GM12873 (cell line): ENCODE measurements around the gene PRSS22.

ENCODE experiments used
- TF ChIP-seq, protein P1 (sequence below): IDR thresholded peaks from 2 replicates; pipeline ENCODE4 v1.5.1; 2012; ENCODE audit warnings: low read depth, mild to moderate bottlenecking, moderate library complexity, low read length, control low read depth; ENCODE audit not compliant: insufficient read depth; ENCODE audit errors: missing control alignments

PRSS22 gene, protein sequence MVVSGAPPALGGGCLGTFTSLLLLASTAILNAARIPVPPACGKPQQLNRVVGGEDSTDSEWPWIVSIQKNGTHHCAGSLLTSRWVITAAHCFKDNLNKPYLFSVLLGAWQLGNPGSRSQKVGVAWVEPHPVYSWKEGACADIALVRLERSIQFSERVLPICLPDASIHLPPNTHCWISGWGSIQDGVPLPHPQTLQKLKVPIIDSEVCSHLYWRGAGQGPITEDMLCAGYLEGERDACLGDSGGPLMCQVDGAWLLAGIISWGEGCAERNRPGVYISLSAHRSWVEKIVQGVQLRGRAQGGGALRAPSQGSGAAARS

DNA sequence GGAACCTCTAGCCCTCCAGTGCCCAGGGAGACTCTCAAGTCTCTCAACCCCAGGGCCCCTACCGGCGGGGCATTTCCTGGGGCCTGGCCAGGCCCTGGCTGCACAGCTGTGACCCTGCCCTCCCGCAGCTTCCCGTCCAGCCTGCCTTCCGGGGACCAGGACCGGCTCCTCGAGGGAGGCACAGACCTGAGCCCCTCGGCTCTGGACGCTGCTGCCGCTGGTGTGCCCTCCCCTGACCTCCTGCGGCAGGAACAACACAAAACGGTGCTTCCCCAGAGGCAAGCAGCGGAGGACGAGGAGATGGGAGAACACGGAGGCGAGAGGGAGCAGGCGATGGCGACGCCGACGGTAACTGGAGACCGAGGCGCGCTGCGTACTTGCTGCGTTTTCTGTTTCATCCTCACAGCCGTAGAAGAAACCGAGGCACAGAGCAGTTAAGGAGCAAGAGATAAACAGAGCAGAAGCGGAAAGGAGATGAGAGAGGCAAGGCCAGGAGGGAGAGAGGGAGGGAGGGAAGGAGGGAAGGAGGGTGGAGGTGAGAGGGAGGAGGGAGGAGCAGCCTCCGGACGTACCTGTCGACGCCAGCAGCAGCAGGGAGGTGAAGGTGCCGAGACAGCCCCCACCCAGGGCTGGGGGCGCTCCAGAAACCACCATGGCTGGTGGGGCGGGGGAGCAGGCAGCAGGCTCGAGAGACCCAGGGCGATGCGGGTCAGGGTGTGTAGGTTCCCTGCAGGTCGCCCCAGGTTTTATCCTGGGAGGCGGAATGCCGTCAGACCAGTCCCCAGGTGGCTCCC, at the start of gene PRSS22:
PRSS22 (minus strand) TSS at position 720 of the 794 bp plus-strand sequence; CDS start at position 654, 66 bp downstream.
- TF ChIP-seq, protein P1, sequence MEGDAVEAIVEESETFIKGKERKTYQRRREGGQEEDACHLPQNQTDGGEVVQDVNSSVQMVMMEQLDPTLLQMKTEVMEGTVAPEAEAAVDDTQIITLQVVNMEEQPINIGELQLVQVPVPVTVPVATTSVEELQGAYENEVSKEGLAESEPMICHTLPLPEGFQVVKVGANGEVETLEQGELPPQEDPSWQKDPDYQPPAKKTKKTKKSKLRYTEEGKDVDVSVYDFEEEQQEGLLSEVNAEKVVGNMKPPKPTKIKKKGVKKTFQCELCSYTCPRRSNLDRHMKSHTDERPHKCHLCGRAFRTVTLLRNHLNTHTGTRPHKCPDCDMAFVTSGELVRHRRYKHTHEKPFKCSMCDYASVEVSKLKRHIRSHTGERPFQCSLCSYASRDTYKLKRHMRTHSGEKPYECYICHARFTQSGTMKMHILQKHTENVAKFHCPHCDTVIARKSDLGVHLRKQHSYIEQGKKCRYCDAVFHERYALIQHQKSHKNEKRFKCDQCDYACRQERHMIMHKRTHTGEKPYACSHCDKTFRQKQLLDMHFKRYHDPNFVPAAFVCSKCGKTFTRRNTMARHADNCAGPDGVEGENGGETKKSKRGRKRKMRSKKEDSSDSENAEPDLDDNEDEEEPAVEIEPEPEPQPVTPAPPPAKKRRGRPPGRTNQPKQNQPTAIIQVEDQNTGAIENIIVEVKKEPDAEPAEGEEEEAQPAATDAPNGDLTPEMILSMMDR = no peak

DNA sequence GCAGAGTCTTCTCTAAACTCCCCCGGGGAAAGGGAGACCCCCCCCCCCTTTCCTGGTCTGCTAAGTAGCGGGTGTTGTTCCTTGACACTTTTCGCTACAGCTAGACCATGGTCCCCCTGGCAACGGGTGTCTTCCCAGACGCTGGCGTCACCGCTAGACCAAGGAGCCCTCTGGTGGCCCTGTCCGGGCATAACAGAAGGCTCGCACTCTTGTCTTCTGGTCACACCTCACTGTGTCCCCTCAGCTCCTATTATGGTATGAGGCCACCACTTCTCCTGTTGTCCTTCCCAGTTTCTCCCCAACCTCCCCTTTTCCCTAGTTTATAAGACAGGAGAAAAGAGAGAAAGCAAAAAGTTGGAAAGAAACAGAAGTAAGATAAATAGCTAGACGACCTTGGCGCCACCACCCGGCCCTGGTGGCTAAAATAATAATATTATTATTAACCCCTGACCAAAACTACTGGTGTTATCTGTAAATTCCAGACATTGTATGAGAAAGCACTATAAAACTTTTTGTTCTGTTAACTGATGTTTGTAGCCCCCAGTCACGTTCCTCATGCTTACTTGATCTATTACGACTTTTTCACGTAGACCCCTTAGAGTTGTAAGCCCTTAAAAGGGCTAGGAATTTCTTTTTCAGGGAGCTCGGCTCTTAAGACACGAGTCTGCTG, 49.2 kb upstream of the PRSS22 start:
- TF ChIP-seq, protein P1 = peak; percentile 49

DNA sequence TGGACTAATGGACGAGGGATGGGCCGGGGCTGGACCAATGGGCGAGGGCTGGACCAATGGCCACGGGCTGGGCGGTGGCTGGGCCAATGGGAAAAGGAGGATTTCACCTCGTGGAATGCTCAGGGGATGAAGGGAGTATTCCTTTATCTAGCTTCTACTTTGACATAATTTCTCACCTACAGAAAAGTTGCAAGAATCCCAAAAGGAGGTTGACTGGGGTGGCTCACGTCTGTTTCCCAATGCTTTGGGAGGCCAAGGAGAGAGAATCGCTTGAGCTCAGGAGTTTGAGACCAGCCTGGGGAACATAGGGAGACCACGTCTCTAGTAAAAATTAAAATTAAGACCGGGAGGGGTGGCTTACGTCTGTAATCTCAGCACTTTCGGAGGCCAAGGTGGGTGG, 48.0 kb upstream of the PRSS22 start:
- TF ChIP-seq, protein P1 = no peak

DNA sequence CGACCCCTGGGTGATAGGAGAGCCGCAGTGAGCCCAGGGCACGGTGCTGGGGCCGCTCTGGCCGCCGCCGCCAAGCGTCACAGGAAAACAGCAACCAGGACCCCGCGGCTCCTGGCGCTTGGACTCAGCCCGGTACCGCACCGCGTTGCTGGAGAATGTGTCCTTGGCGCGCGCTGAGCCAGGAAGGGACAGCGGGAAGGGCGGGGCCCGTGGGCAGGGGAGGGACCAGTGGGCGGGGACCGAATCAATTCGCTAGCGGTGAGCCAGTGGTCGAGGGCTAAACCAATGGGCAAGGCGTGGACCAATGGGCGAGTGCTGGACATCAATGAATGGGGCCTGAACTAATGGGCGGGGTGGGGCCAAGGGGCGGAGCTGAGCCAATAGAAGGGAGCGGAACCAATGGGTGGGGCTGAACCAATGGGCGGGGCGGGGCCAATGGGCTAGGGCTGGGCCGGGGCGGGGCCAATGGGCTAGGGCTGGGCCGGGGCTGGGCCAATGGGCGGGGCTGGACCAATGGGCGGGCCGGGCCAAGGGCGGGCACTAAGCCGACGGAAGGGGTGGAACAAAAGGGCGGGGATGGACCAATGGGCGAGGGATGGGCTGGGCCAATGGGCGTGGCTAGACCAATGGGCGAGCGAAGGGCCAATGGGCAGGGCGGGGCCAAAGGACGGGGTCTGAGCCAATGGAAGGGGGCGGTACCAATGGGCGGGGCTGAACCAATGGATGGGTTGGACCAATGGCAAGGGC, 47.4 kb upstream of the PRSS22 start:
- TF ChIP-seq, protein P1 = no peak

DNA sequence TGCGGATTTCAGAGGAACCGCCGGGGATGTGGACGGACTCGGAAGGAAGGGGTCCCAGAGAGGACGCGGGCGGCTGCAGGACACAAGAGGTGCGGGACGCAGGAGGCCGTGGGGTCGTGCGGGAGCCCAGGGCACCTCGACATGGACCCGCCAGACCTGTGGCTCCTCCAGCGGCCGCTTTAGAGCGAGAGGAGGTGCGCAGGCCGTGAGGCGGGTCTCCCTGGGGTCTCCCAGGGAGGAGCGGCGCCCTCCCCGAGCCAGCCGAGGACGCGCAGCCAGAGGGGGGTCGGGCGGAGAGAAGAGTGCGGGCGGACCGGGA, 46.9 kb upstream of the PRSS22 start:
- TF ChIP-seq, protein P1 = no peak

DNA sequence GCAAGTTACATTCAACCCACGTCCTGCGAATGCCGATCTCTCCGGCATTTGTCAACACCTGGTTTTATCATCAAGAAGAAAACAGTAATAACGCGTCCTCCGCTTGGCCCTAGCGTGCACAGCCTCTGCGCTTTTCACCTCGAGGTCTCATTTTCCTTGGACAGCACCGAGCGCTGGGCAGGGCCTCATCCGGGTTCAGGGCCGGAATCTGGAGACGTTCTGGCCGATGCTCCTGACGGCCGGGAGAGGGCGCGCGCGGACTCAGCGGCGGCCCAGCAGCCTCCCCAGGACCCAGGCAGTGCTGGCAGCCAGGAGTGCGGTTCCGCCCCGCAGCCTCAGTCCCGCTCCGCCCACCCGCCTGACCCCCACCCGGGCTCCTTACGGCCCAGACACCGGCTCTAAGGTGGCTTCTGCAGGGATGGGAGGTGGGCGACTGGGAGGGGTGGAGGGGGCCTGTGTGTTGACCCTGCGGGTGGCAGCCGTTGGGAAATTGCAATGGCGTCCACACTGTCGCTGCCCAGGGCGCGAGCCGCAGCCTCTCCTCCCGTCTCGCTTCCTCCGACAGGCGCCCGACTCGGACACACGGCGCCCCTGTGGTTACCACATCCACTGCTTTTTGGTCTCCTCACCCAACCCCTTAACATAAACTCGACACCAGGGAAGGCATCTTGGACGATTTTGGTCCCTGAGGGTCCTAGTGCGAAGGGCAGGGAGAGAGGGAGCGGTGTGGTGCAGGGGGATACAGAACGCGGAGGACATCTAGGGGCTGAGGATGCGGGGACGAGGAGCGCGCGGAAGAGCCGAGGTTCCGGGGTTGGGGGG, 46.3 kb upstream of the PRSS22 start:
- TF ChIP-seq, protein P1 = peak; percentile 88
